HEK293 (cell line): ENCODE results near the gene ATXN10.

Experiments
- CTCF ChIP-seq: fragments of 450-650 bp; formaldehyde crosslinking; IDR thresholded peaks from 2 replicates; pipeline ENCODE4 v1.5.1; 2016; ENCODE audit warnings: missing biosample characterization, missing genetic modification characterization
- TCF7L2 ChIP-seq: IDR thresholded peaks from 2 replicates; pipeline ENCODE4 v1.6.1; 2011; ENCODE audit warnings: low read depth, mild to moderate bottlenecking, inconsistent platforms, low read length, moderate library complexity, borderline replicate concordance
- ZNF658 ChIP-seq: fragments of 450-650 bp; formaldehyde crosslinking; IDR thresholded peaks from 2 replicates; pipeline ENCODE4; 2016; ENCODE audit warnings: missing biosample characterization, missing genetic modification characterization

DNA sequence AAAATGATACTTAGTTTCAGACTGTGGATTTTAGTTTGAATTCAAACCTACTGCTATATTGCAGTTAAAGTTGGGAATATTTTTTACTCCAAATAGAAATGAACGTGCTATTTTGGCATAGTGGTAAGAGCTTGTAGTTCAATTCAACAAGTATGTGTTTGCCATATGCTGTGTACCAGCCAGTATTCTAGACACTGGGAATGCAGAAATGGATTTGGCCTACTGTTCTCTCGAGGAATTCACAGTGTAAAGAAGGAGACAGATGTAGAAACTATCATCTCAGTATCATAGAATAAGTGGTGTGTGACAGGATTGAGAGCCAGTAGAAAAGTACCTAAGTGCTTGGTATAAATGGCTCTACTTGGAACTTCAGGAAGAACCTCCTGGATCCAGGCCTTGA is 80.4 kb downstream of the ATXN10 start:
- TF ChIP-seq ZNF658 (tag by site-specific recombination): no peak
- TF ChIP-seq CTCF: no peak
- TF ChIP-seq TCF7L2: no peak
